ENCODE measurements around the gene ZNF462. TPM values are rescaled to one million over a fixed set of nuclear protein-coding genes. Genes with fewer than 3 reads are reported as not detected.
"Not testable (repeated sequence)": the region's sequence is repeated elsewhere in the genome, so short reads cannot be mapped to it uniquely, and the experiment has no call there.

Gene ZNF462
- total RNA-seq, 1 experiment from 2014 or later, result 0.92 TPM

- no peak for DNase-seq (ENCODE audit: low spot score)
Measured at GRCh38 chr9:106887066-106887465, 24.1 kb downstream of the ZNF462 start.

- peak; percentile 24 for DNase-seq (ENCODE audit: low spot score)
Measured at GRCh38 chr9:106889061-106889590, 26.2 kb downstream of the ZNF462 start.

DNA sequence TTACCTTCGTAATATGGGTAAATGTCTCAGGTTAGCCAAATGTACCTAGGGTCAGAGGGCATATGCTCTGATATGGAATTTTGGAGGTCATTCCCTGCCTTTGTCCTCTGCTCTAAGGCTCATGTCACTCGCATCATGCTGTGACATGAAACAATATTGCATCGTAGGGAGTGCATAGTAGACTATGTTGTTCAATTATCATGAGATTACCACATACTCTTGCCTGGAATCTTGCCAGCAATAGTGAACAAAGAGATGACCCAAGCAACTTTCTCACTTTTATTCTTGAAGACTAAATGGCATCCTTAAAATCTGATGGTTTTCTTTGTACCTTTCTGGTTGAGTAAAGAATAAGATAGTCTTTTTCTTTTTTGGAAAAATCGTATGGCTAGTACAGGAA lies 27.6 kb downstream of the ZNF462 start:
- DNase-seq (ENCODE audit: low spot score), result no peak

- DNase-seq (ENCODE audit: low spot score), result no peak
Measured at GRCh38 chr9:106891286-106891685, 28.3 kb downstream of the ZNF462 start.

DNA sequence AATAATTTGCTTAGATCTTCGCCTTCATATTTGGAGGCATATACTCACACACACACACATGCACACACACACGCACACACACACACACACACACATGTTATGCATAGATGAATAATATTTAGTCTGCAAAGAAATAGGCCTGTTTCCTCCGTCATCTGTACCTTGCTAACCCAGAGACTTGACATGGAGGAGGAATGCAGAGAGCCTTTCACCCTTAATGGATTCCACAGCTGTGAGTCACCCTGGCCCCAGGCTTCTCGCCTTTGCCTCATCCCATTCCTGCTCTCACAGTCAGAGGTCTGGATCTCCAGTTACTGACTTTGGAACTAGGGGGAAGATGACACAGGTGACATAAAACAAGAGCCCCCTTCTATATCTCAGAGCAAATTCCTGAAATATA lies 29.7 kb downstream of the ZNF462 start:
- DNase-seq (ENCODE audit: low spot score), result peak; percentile 74

DNA sequence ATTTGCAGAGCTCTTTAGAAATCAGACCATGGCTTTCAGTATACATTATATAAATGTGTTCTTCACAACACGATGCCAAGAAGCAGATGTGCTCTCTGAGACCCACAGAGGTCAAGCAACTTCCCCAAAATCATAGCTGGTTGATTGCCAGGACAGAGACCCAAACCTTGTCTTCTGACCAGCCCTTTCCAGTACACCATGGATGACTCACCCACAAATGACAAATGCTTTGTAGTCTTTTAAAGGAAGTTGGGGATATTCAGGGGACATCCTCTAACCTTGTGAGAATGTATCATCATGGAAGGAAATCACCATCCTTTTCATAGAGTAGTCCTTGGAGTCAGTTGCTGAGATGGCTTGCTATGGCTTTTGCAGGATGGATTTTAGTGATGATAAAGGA lies 30.1 kb downstream of the ZNF462 start:
- peak; percentile 7 for DNase-seq (ENCODE audit: low spot score)

GRCh38 chr9:106896695-106897094 lies 33.7 kb downstream of the ZNF462 start:
- DNase-seq (ENCODE audit: low spot score), result no peak

GRCh38 chr9:106897236-106897635 lies 34.3 kb downstream of the ZNF462 start:
- no peak for DNase-seq (ENCODE audit: low spot score)

GRCh38 chr9:106897751-106898150 lies 34.8 kb downstream of the ZNF462 start:
- DNase-seq (ENCODE audit: low spot score), result no peak

DNA sequence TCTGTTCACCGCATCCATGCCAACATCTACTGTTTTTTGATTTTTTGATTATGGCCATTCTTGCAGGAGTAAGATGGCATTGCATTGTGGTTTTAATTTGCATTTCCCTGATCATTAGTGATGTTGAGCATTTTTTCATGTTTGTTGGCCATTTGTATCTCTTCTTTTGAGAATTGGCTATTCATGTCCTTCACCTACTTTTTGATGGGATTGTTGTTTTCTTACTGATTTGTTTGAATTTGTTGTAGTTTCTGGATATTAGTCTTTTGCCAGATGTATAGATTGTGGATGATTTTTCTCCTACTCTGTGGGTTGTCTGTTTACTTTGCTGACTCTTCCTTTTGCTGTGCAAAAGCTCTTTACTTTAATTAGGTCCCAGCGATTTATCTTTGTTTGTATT lies 37.6 kb downstream of the ZNF462 start:
- DNase-seq (ENCODE audit: low spot score), result not testable (repeated sequence)

- no peak for DNase-seq (ENCODE audit: low spot score)
Measured at GRCh38 chr9:106906129-106906528, 43.2 kb downstream of the ZNF462 start.

DNA sequence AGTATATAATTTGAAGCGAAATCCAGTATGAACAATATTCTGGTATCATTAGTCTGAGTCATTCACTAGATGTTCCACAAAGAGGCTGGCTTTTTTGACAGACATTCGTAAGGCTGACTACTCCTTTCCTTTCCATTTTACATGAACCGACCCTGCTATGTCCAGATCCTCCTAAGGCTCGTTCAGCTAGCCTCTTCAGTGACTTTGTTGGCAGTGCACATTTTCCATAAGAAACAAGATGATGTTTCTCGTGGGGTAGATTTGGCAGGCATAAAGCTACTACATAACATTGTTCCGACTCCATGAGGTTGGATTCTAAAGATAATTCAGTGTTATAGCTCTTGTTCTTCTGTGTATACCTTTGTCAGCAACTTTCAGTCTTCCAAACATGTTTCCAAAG lies 49.0 kb downstream of the ZNF462 start:
- no peak for DNase-seq (ENCODE audit: low spot score)

- DNase-seq (ENCODE audit: low spot score), result no peak
Measured at GRCh38 chr9:106913276-106913675, 50.3 kb downstream of the ZNF462 start.

- no peak for DNase-seq (ENCODE audit: low spot score)
Measured at GRCh38 chr9:106915851-106916250, 52.9 kb downstream of the ZNF462 start.

DNA sequence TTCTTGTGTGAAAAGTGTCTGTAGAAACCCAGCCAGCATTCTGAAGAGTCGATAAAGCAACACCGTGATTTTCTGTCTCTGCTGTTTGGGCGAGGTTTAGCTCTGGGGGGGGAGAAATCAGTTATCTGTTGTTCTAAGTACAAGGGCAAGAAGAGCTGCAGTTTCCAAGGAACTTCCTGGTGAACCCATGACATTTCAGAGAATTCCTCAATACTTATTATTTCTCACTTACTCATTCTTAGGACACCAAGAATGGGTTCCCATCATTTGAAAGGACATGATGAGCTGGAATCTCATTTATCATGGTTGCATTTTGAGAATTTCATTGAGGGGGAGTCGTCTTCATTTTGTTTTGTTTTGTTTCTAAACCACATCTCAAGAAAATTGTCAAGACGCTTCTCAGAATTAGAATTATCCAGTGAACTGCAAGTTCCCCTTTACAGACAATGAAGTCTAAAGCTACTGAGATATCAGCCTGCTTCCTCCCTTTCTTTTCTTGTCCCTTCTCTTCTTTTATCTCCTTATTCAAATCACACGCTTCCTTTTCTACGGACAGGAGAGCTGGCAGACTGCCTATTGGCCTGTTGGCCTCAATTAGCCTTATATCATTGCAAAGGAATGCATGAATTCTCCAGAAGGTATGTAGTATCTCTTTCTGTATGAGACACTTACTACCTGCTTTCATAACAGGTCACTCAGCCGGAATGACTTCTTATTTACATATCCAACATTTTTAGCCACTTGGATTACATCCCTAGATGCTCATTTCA lies 53.7 kb downstream of the ZNF462 start:
- DNase-seq (ENCODE audit: low spot score), result peak; percentile 59

- no peak for DNase-seq (ENCODE audit: low spot score)
Measured at GRCh38 chr9:106918825-106919509, 56.0 kb downstream of the ZNF462 start.

DNA sequence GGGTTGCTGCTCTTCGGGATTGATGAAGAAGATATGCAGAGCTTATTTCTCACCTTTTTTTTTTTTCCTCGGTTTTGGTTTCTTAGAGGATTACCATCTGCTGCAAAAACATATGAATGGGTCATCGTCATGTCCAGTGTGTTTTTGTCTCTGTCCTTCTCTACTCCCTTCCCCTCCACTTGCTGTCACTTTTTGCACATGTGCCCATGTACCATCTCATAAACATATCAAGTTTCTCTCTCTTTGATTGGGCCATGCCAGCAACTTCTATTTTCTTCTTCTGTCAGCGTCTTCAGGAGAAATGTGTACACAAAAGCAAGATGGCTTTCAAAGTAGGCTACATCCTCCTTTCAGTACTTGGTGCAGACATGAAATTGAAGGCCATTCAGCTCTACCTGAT lies 57.1 kb downstream of the ZNF462 start:
- no peak for DNase-seq (ENCODE audit: low spot score)

DNA sequence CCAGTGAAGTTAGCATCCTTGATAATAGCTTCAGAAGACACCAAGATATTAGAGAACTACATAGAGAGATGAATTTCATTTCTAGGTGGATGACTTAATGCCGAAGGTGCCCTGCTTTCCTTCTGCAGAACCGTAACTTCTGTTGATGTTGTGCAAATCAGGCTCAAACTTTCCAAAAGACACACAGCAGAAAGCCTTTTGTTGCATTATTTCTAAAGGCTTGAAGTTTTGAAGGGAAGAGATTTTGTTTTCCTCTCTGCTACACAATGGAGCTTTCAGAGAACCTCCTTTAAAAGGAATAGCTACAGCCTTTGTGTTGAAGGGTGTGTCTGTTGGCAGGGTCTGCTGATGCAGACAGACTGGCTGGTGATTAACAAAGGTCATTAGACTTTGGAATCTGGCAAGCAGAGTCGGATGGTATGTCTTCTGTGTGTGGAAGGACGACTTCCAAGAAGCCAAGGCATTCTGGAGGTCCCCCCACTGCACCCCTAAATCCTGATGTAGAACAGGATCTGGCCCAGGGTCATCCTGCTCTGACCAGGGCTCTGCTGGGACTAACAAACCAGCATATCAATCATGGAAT lies 57.8 kb downstream of the ZNF462 start:
- DNase-seq (ENCODE audit: low spot score), result peak; percentile 47

- peak; percentile 23 for DNase-seq (ENCODE audit: low spot score)
Measured at GRCh38 chr9:106921341-106921899, 58.5 kb downstream of the ZNF462 start.

GRCh38 chr9:106922026-106922425 lies 59.1 kb downstream of the ZNF462 start:
- DNase-seq (ENCODE audit: low spot score), result no peak

- DNase-seq (ENCODE audit: low spot score), result no peak
Measured at GRCh38 chr9:106925392-106925791, 62.4 kb downstream of the ZNF462 start.

DNA sequence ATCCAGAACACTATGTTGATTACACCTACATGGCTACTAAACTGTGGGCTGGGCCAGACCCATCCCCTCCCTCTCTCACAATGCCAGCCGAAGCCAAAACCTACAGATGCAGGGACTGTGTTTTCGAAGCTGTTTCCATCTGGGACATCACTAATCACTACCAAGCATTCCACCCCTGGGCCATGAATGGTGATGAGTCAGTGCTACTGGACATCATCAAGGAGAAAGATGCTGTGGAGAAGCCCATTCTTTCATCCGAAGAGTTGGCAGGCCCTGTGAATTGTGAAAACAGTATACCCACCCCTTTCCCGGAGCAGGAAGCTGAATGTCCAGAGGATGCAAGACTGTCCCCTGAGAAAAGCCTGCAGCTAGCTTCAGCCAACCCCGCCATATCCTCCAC lies 65.0 kb downstream of the ZNF462 start:
- DNase-seq (ENCODE audit: low spot score), result no peak

Data from HT-29 (cell line).